BE2C (cell line): ENCODE data around the gene COG8.
"Not testable (repeated sequence)": the region's sequence is repeated elsewhere in the genome, so short reads cannot be mapped to it uniquely, and the experiment has no call there.

Experiments
- DNase-seq: peaks from one replicate; pipeline ENCODE4 v3.0.0-alpha.2; 2020
- H3K27me3 ChIP-seq: fragments of 250-450 bp; sonication (Bioruptor Pico); 2 replicates; pipeline ENCODE4 v1.5.1; 2020; ENCODE audit warnings: mild to moderate bottlenecking
- H3K36me3 ChIP-seq: fragments of 250-450 bp; sonication (Bioruptor Pico); 2 replicates; pipeline ENCODE4 v1.5.1; 2020; ENCODE audit warnings: mild to moderate bottlenecking
- H3K4me1 ChIP-seq: fragments of 250-450 bp; sonication (Bioruptor Pico); 2 replicates; pipeline ENCODE4 v1.5.1; 2020
- H3K4me3 ChIP-seq: 2 replicates; pipeline ENCODE4 v1.5.1; 2011; ENCODE audit warnings: low read depth, low read length
- H3K9me3 ChIP-seq: fragments of 250-450 bp; sonication (Bioruptor Pico); 2 replicates; pipeline ENCODE4 v1.5.1; 2020
- CTCF ChIP-seq: IDR thresholded peaks from 2 replicates; pipeline ENCODE4 v1.5.1; 2012; ENCODE audit warnings: mild to moderate bottlenecking, low read depth, low read length

Gene COG8

GRCh38 chr16:69294051-69294450, 45.3 kb downstream of the COG8 start:
- no peak for DNase-seq
- Histone ChIP-seq H3K4me3 (no peak overlapping the region), H3K36me3 (no peaks in the 10 kb centered on the region; the same call in 1 of the 2 replicates), H3K4me1 (no peaks in the 10 kb centered on the region), H3K9me3 (no peaks in the 10 kb centered on the region), H3K27me3 (no peaks in the 10 kb centered on the region)
- no peak for TF ChIP-seq CTCF

GRCh38 chr16:69293401-69293800, 46.0 kb downstream of the COG8 start:
- DNase-seq: no peak
- H3K36me3 ChIP-seq: no peaks in the 10 kb centered on the region; the same call in 1 of the 2 replicates
- no peak for TF ChIP-seq CTCF

GRCh38 chr16:69291657-69292056, 47.7 kb downstream of the COG8 start:
- not testable (repeated sequence) for DNase-seq, H3K9me3 ChIP-seq, H3K27me3 ChIP-seq, H3K4me1 ChIP-seq, H3K4me3 ChIP-seq, H3K36me3 ChIP-seq

More at GRCh38 chr16:69293401-69293800, 46.0 kb downstream of the COG8 start:
- Histone ChIP-seq H3K27me3 (no peaks in the 10 kb centered on the region), H3K4me1 (no peaks in the 10 kb centered on the region), H3K9me3 (no peaks in the 10 kb centered on the region), H3K4me3 (no peak overlapping the region)

GRCh38 chr16:69286941-69287713, 52.2 kb downstream of the COG8 start:
- TF ChIP-seq CTCF: peak; percentile 57; the same call in 1 of the 2 replicates
- Histone ChIP-seq H3K27me3 (no peaks in the 10 kb centered on the region), H3K4me3 (no peak overlapping the region), H3K4me1 (no peaks in the 10 kb centered on the region), H3K9me3 (no peaks in the 10 kb centered on the region), H3K36me3 (peaks cover 6% of the 10 kb centered on the region; the same call in 1 of the 2 replicates)
- DNase-seq: peak; percentile 43

- H3K4me3 ChIP-seq: no peak overlapping the region
- no peaks in the 10 kb centered on the region for H3K27me3 ChIP-seq
- H3K36me3 ChIP-seq: peaks cover 6% of the 10 kb centered on the region; the same call in 1 of the 2 replicates
- no peaks in the 10 kb centered on the region for H3K4me1 ChIP-seq
- DNase-seq: no peak
- H3K9me3 ChIP-seq: no peaks in the 10 kb centered on the region
- TF ChIP-seq CTCF: no peak
Measured at GRCh38 chr16:69285240-69285639, 54.1 kb downstream of the COG8 start.

- no peaks in the 10 kb centered on the region for H3K9me3 ChIP-seq
- peaks cover 6% of the 10 kb centered on the region; the same call in 1 of the 2 replicates for H3K36me3 ChIP-seq
- no peaks in the 10 kb centered on the region for H3K27me3 ChIP-seq
- no peak for TF ChIP-seq CTCF
- no peak overlapping the region for H3K4me3 ChIP-seq
- DNase-seq: no peak
- no peaks in the 10 kb centered on the region for H3K4me1 ChIP-seq
Measured at GRCh38 chr16:69283851-69284250, 55.5 kb downstream of the COG8 start.
